NCI-H1436 treated with DMSO at 0.1 percent for 48 hours (cell line): ENCODE measurements around the gene PNPLA8.
"Not testable (repeated sequence)": the region's sequence is repeated elsewhere in the genome, so short reads cannot be mapped to it uniquely, and the experiment has no call there.

Source experiments
- DNase-seq: peaks from one replicate; lab custom pipeline; 2025; lab: John Stamatoyannopoulos, UW

The PNPLA8 gene

GRCh38 chr7:108525985-108526767 is at the start of gene PNPLA8:
PNPLA8 (minus strand) TSS chr7:108526135; CDS start chr7:108515491, 10,644 bp downstream.
- DNase-seq = peak; percentile 94

GRCh38 chr7:108575156-108575555 is 49.2 kb upstream of the PNPLA8 start:
- no peak for DNase-seq

- no peak for DNase-seq
Observed at GRCh38 chr7:108572480-108572879, 46.5 kb upstream of the PNPLA8 start.

- no peak for DNase-seq
Observed at GRCh38 chr7:108570146-108570755, 44.3 kb upstream of the PNPLA8 start.

- peak; percentile 94 for DNase-seq
Observed at GRCh38 chr7:108569381-108570145, 43.6 kb upstream of the PNPLA8 start, which contains the start of the genes DNAJB9 and THAP5. DNAJB9 (plus strand) TSS chr7:108569874; CDS start chr7:108571727, 1,853 bp downstream. THAP5 (minus strand) TSS chr7:108569706; CDS start chr7:108569569, 137 bp downstream.

GRCh38 chr7:108568801-108569380 is 43.0 kb upstream of the PNPLA8 start:
- no peak for DNase-seq

GRCh38 chr7:108565987-108566386 is 40.1 kb upstream of the PNPLA8 start:
- DNase-seq = no peak

GRCh38 chr7:108561047-108561619 is 35.2 kb upstream of the PNPLA8 start:
- no peak for DNase-seq

- no peak for DNase-seq
Observed at GRCh38 chr7:108559253-108559652, 33.3 kb upstream of the PNPLA8 start.

- no peak for DNase-seq
Observed at GRCh38 chr7:108557617-108558016, 31.7 kb upstream of the PNPLA8 start.

GRCh38 chr7:108557191-108557590 is 31.3 kb upstream of the PNPLA8 start:
- DNase-seq = no peak

- DNase-seq = not testable (repeated sequence)
Observed at GRCh38 chr7:108556665-108557064, 30.7 kb upstream of the PNPLA8 start.

GRCh38 chr7:108548141-108548896 is 22.4 kb upstream of the PNPLA8 start:
- not testable (repeated sequence) for DNase-seq

- no peak for DNase-seq
Observed at GRCh38 chr7:108541478-108541877, 15.5 kb upstream of the PNPLA8 start.

GRCh38 chr7:108538685-108539084 is 12.8 kb upstream of the PNPLA8 start:
- not testable (repeated sequence) for DNase-seq

- not testable (repeated sequence) for DNase-seq
Observed at GRCh38 chr7:108538236-108538635, 12.3 kb upstream of the PNPLA8 start.

GRCh38 chr7:108537229-108537628 is 11.3 kb upstream of the PNPLA8 start:
- no peak for DNase-seq

GRCh38 chr7:108535744-108536143 is 9.8 kb upstream of the PNPLA8 start:
- DNase-seq = no peak

GRCh38 chr7:108535257-108535656 is 9.3 kb upstream of the PNPLA8 start:
- DNase-seq = no peak

GRCh38 chr7:108533712-108534111 is 7.8 kb upstream of the PNPLA8 start:
- no peak for DNase-seq

- DNase-seq = no peak
Observed at GRCh38 chr7:108529341-108529740, 3.4 kb upstream of the PNPLA8 start.
